WTC11 (cell line): ENCODE measurements around the gene DCAF6. TPM values are rescaled to one million over a fixed set of nuclear protein-coding genes. Genes with fewer than 3 reads are reported as not detected.

Source experiments
- ATAC-seq: fragments of 200-7000 bp; cut with Tn5 transposase; 2 replicates; pipeline ENCODE4 v1.10.0; 2021; ENCODE audit warnings: mild to moderate bottlenecking, moderate library complexity
- CTCF ChIA-PET: fragments of 300-600 bp; sonication (Branson Sonifier 250); formaldehyde crosslinking; loops from one replicate; lab custom pipeline; 2021; ENCODE audit warnings: antibody characterized with exemption; lab: Charles Lee
- POLR2A ChIA-PET: fragments of 350-600 bp; sonication (Branson Sonifier 250); formaldehyde crosslinking; loops from one replicate; lab custom pipeline; 2021; ENCODE audit warnings: antibody characterized with exemption; lab: Charles Lee
- DNase-seq: peaks from one replicate; pipeline ENCODE4 v3.0.0; 2021; ENCODE audit warnings: low spot score
- H3K27ac Mint-ChIP-seq: 2 replicates; pipeline ENCODE4 v1.8.0; 2021; ENCODE audit warnings: mixed read lengths
- H3K27me3 Mint-ChIP-seq: 2 replicates; pipeline ENCODE4 v1.8.0; 2021; ENCODE audit warnings: low read depth, mild to moderate bottlenecking, moderate library complexity, mixed read lengths
- H3K36me3 Mint-ChIP-seq: 2 replicates; pipeline ENCODE4 v1.8.0; 2021; ENCODE audit warnings: mixed read lengths
- H3K4me1 Mint-ChIP-seq: 2 replicates; pipeline ENCODE4 v1.8.0; 2022; ENCODE audit warnings: mixed read lengths
- H3K4me3 Mint-ChIP-seq: 2 replicates; pipeline ENCODE4 v1.8.0; 2021; ENCODE audit warnings: mild to moderate bottlenecking, moderate library complexity, mixed read lengths
- H3K9me3 Mint-ChIP-seq: 2 replicates; pipeline ENCODE4 v1.8.0; 2021; ENCODE audit warnings: mixed read lengths
- ATF2 ChIP-seq: sonication (generic); formaldehyde crosslinking; IDR thresholded peaks from 2 replicates; pipeline ENCODE4 v1.8.1; 2022; ENCODE audit warnings: low read depth, missing genetic modification reagents, borderline replicate concordance
- CREM ChIP-seq: sonication (generic); formaldehyde crosslinking; IDR thresholded peaks from 2 replicates; pipeline ENCODE4 v1.8.1; 2022; ENCODE audit warnings: mild to moderate bottlenecking, missing genetic modification reagents, moderate library complexity
- ELF4 ChIP-seq: sonication (generic); formaldehyde crosslinking; IDR thresholded peaks from 2 replicates; pipeline ENCODE4 v1.8.1; 2022; ENCODE audit warnings: low read depth, mild to moderate bottlenecking, moderate library complexity, missing genetic modification reagents
- NFATC4 ChIP-seq: fragments of 250-450 bp; sonication (Bioruptor Pico); IDR thresholded peaks from 2 replicates; pipeline ENCODE4 v1.9.0; 2021; ENCODE audit warnings: mild to moderate bottlenecking
- NFE2L1 ChIP-seq: sonication (generic); formaldehyde crosslinking; IDR thresholded peaks from 2 replicates; pipeline ENCODE4 v1.8.1; 2023; ENCODE audit warnings: missing genetic modification reagents
- STAT6 ChIP-seq: sonication (generic); formaldehyde crosslinking; conservative IDR thresholded peaks from 2 replicates; pipeline ENCODE4 v1.8.1; 2023; ENCODE audit warnings: mild to moderate bottlenecking, low read depth, missing genetic modification reagents, moderate library complexity
- ZMAT4 ChIP-seq: fragments of 250-450 bp; sonication (Bioruptor Pico); IDR thresholded peaks from 2 replicates; pipeline ENCODE4 v1.9.0; 2021; ENCODE audit warnings: mild to moderate bottlenecking
- ZNF121 ChIP-seq: sonication (generic); formaldehyde crosslinking; IDR thresholded peaks from 2 replicates; pipeline ENCODE4 v1.8.0; 2023; ENCODE audit warnings: missing genetic modification reagents
- ZNF232 ChIP-seq: sonication (generic); formaldehyde crosslinking; IDR thresholded peaks from 2 replicates; pipeline ENCODE4 v1.8.0; 2022; ENCODE audit warnings: mild to moderate bottlenecking, missing genetic modification reagents
- ZNF281 ChIP-seq: sonication (generic); formaldehyde crosslinking; IDR thresholded peaks from 2 replicates; pipeline ENCODE4 v1.8.0; 2023; ENCODE audit warnings: mild to moderate bottlenecking, missing genetic modification reagents
- ZNF317 ChIP-seq: sonication (generic); formaldehyde crosslinking; IDR thresholded peaks from 2 replicates; pipeline ENCODE4 v1.8.1; 2023; ENCODE audit warnings: low read depth, mild to moderate bottlenecking, moderate library complexity, missing genetic modification reagents, borderline replicate concordance
- ZNF396 ChIP-seq: fragments of 250-450 bp; sonication (Bioruptor Pico); IDR thresholded peaks from 2 replicates; pipeline ENCODE4 v1.8.0; 2021; ENCODE audit warnings: mild to moderate bottlenecking, moderate library complexity, borderline replicate concordance
- ZNF416 ChIP-seq: fragments of 250-450 bp; sonication (Bioruptor Pico); IDR thresholded peaks from 2 replicates; pipeline ENCODE4 v1.9.0; 2021; ENCODE audit warnings: mild to moderate bottlenecking, inconsistent platforms
- ZNF512 ChIP-seq: sonication (generic); formaldehyde crosslinking; IDR thresholded peaks from 2 replicates; pipeline ENCODE4 v1.8.1; 2022; ENCODE audit warnings: missing genetic modification reagents, borderline replicate concordance
- ZNF532 ChIP-seq: fragments of 250-450 bp; sonication (Bioruptor Pico); IDR thresholded peaks from 2 replicates; pipeline ENCODE4 v1.9.0; 2021; ENCODE audit warnings: mild to moderate bottlenecking, borderline replicate concordance
- ZNF671 ChIP-seq: fragments of 250-450 bp; sonication (Bioruptor Pico); IDR thresholded peaks from 2 replicates; pipeline ENCODE4 v1.8.0; 2021; ENCODE audit warnings: mild to moderate bottlenecking
- total RNA-seq: library from RNA; stranded (reverse); gene quantifications from 3 replicates; pipeline ENCODE4 v1.2.3, GENCODE V29; 2021

DCAF6 gene
- total RNA-seq, 1 experiment from 2014 or later: 13.5 TPM

- TF ChIP-seq ZNF671 (CRISPR knock-in tag) (no peak), STAT6 (CRISPR knock-in tag) (no peak), CREM (CRISPR knock-in tag) (no peak), NFATC4 (CRISPR knock-in tag) (no peak), ZMAT4 (CRISPR knock-in tag) (no peak), ZNF121 (CRISPR knock-in tag) (no peak), ZNF532 (CRISPR knock-in tag) (no peak), ATF2 (no peak), ZNF396 (CRISPR knock-in tag) (no peak), ZNF281 (CRISPR knock-in tag) (no peak), ZNF416 (CRISPR knock-in tag) (no peak), ZNF512 (CRISPR knock-in tag) (no peak), ZNF232 (no peak), ZNF317 (no peak), NFE2L1 (CRISPR knock-in tag) (no peak), ELF4 (CRISPR knock-in tag) (no peak)
- TF ChIP-seq, all 79 proteins: peak for 0
- Mint-ChIP-seq H3K4me3 (no peak overlapping the region), H3K27me3 (no peaks in the 10 kb centered on the region), H3K36me3 (peaks cover 22% of the 10 kb centered on the region), H3K4me1 (no peaks in the 10 kb centered on the region), H3K27ac (no peak overlapping the region), H3K9me3 (peaks cover 12% of the 10 kb centered on the region)
- no peak for ATAC-seq
- no peak for DNase-seq
- POLR2A ChIA-PET: no interaction called here
- CTCF ChIA-PET: no interaction called here
These were observed 38.2 kb downstream of the DCAF6 start for GRCh38 chr1:167974698-167975097.
